Activated gamma-delta T cell treated with Interleukin-2 at 50 U/mL for 16 hours (primary cell): ENCODE results near the gene TSHZ2.
"Not testable (repeated sequence)": the region's sequence is repeated elsewhere in the genome, so short reads cannot be mapped to it uniquely, and the experiment has no call there.

Experiments
- DNase-seq: peaks from one replicate; pipeline ENCODE4 v3.0.0-alpha.2; 2020

Gene TSHZ2

GRCh38 chr20:53365076-53365475 is 392.9 kb downstream of the TSHZ2 start:
- no peak for DNase-seq

GRCh38 chr20:53365539-53366075 is 393.4 kb downstream of the TSHZ2 start:
- no peak for DNase-seq

GRCh38 chr20:53366928-53367327 is 394.8 kb downstream of the TSHZ2 start:
- not testable (repeated sequence) for DNase-seq

GRCh38 chr20:53369871-53370270 is 397.7 kb downstream of the TSHZ2 start:
- no peak for DNase-seq

GRCh38 chr20:53370345-53370961 is 398.3 kb downstream of the TSHZ2 start:
- no peak for DNase-seq

- no peak for DNase-seq
Measured at GRCh38 chr20:53371216-53371615, 399.1 kb downstream of the TSHZ2 start.

GRCh38 chr20:53376021-53376420 is 403.9 kb downstream of the TSHZ2 start:
- DNase-seq, result no peak

GRCh38 chr20:53379014-53379832 is 407.1 kb downstream of the TSHZ2 start:
- no peak for DNase-seq

GRCh38 chr20:53379833-53380120 is 407.6 kb downstream of the TSHZ2 start:
- no peak for DNase-seq

- no peak for DNase-seq
Measured at GRCh38 chr20:53381568-53382262, 409.6 kb downstream of the TSHZ2 start.

GRCh38 chr20:53382263-53382844 is 410.2 kb downstream of the TSHZ2 start:
- no peak for DNase-seq

GRCh38 chr20:53383916-53384315 is 411.8 kb downstream of the TSHZ2 start:
- DNase-seq, result no peak

- DNase-seq, result no peak
Measured at GRCh38 chr20:53384392-53384791, 412.2 kb downstream of the TSHZ2 start.

GRCh38 chr20:53385941-53386767 is 414.0 kb downstream of the TSHZ2 start:
- DNase-seq, result no peak

- DNase-seq, result peak; percentile 39
Measured at GRCh38 chr20:53387983-53388675, 416.0 kb downstream of the TSHZ2 start.

- no peak for DNase-seq
Measured at GRCh38 chr20:53389516-53390300, 417.6 kb downstream of the TSHZ2 start.

GRCh38 chr20:53390770-53391169 is 418.6 kb downstream of the TSHZ2 start:
- DNase-seq, result no peak

GRCh38 chr20:53394433-53394832 is 422.3 kb downstream of the TSHZ2 start:
- DNase-seq, result no peak

- DNase-seq, result no peak
Measured at GRCh38 chr20:53395188-53395923, 423.2 kb downstream of the TSHZ2 start.

GRCh38 chr20:53399083-53399482 is 426.9 kb downstream of the TSHZ2 start:
- DNase-seq, result no peak
